HepG2 (cell line): Measurements from ENCODE around the gene PRSS33. TPM values are rescaled to one million over a fixed set of nuclear protein-coding genes. Genes with fewer than 3 reads are reported as not detected.

ENCODE experiments used
- AGO2 ChIP-seq: fragments of 200-400 bp; formaldehyde crosslinking; optimal IDR thresholded peaks from 2 replicates; pipeline ENCODE3; 2017; ENCODE audit warnings: mild to moderate bottlenecking, low read depth, low read length, moderate library complexity
- CERS6 ChIP-seq: sonication (generic); formaldehyde crosslinking; IDR thresholded peaks from 2 replicates; pipeline ENCODE4 v1.5.0; 2020; ENCODE audit warnings: missing genetic modification reagents
- LRRFIP1 ChIP-seq: sonication (generic); formaldehyde crosslinking; conservative IDR thresholded peaks from 2 replicates; pipeline ENCODE4 v1.4.0; 2020; ENCODE audit warnings: missing genetic modification reagents
- NFE2 ChIP-seq: sonication (generic); formaldehyde crosslinking; IDR thresholded peaks from 2 replicates; pipeline ENCODE4 v1.4.0; 2020; ENCODE audit warnings: missing genetic modification reagents
- SP5 ChIP-seq: IDR thresholded peaks from 2 replicates; pipeline ENCODE4 v1.6.1; 2016; ENCODE audit warnings: low read depth, borderline replicate concordance
- THAP9 ChIP-seq: sonication (generic); formaldehyde crosslinking; IDR thresholded peaks from 2 replicates; pipeline ENCODE4; 2020; ENCODE audit warnings: missing genetic modification reagents, mild to moderate bottlenecking, borderline replicate concordance
- ZMYM4 ChIP-seq: sonication (generic); formaldehyde crosslinking; IDR thresholded peaks from 2 replicates; pipeline ENCODE4 v1.8.1; 2023; ENCODE audit warnings: mild to moderate bottlenecking, missing genetic modification reagents
- ZNF142 ChIP-seq: sonication (generic); formaldehyde crosslinking; IDR thresholded peaks from 2 replicates; pipeline ENCODE4 v1.4.0; 2020; ENCODE audit warnings: missing genetic modification reagents
- ZNF263 ChIP-seq: sonication (generic); formaldehyde crosslinking; IDR thresholded peaks from 2 replicates; pipeline ENCODE4 v1.4.0; 2020; ENCODE audit warnings: missing genetic modification reagents
- ZNF33A ChIP-seq: sonication (generic); formaldehyde crosslinking; IDR thresholded peaks from 2 replicates; pipeline ENCODE4 v1.5.1; 2020; ENCODE audit warnings: missing genetic modification reagents, mild to moderate bottlenecking, moderate library complexity, borderline replicate concordance
- ZNF512B ChIP-seq: sonication (generic); formaldehyde crosslinking; IDR thresholded peaks from 2 replicates; pipeline ENCODE4 v1.5.1; 2020; ENCODE audit warnings: missing genetic modification reagents, mild to moderate bottlenecking, borderline replicate concordance
- ZNF891 ChIP-seq: sonication (generic); formaldehyde crosslinking; IDR thresholded peaks from 2 replicates; pipeline ENCODE4 v1.5.0; 2020; ENCODE audit warnings: mild to moderate bottlenecking, missing genetic modification reagents
- polyA plus RNA-seq, 8 experiments: library from polyadenylated mRNA; depleted of rRNA in 3 of 8; stranded (reverse) in 7 of 8; unstranded in 1 of 8; fragments of >200 nt; fragmentation: Illumina TruSeq in 4 of 8; extraction: Trizol in 4 of 8; gene quantifications; 2 replicates each; pipeline versions ENCODE4 v1.2.1 to v1.2.3, GENCODE V29; 2011 to 2016; ENCODE audit warnings: low read depth in 4 of 8, missing spikeins in 1 of 8, mixed read lengths in 1 of 8; ENCODE audit not compliant: insufficient read depth in 1 of 8
- total RNA-seq, 5 experiments: library from RNA; depleted of rRNA; stranded (reverse); fragments of >200 nt; fragmentation: Illumina TruSeq; extraction: Trizol; gene quantifications; 2 replicates each; pipeline ENCODE4 v1.2.3, GENCODE V29; 2016; ENCODE audit warnings: low read depth in 1 of 5

Gene PRSS33
- total and polyA plus RNA-seq, 2 of the 13 experiments (the other 11 are each of a cell fraction or from before 2014, with no cell fraction given), result not detected

- TF ChIP-seq LRRFIP1 (CRISPR knock-in tag) (no peak), AGO2 (peak; percentile 90), ZMYM4 (CRISPR knock-in tag) (peak; percentile 63), NFE2 (CRISPR knock-in tag) (no peak), ZNF142 (CRISPR knock-in tag) (peak; percentile 81; the same call in 1 of the 2 replicates), ZNF512B (no peak), CERS6 (CRISPR knock-in tag) (no peak), SP5 (no peak), THAP9 (CRISPR knock-in tag) (peak; percentile 92; the same call in 1 of the 2 replicates), ZNF891 (CRISPR knock-in tag) (peak; percentile 95), ZNF33A (peak; percentile 92; the same call in 1 of the 2 replicates), ZNF263 (CRISPR knock-in tag) (no peak)
Measured at GRCh38 chr16:2752035-2752849, 35.1 kb downstream of the PRSS33 start, which contains the start of gene SRRM2 (continued).
